Common myeloid progenitor, CD34-positive (primary cell): ENCODE measurements around the gene LAIR1.
"Not testable (repeated sequence)": the region's sequence is repeated elsewhere in the genome, so short reads cannot be mapped to it uniquely, and the experiment has no call there.

Source experiments
- CTCF ChIA-PET: fragments of 350-600 bp; sonication (Branson Sonifier 250); formaldehyde crosslinking; loops from one replicate; lab custom pipeline; 2021; ENCODE audit warnings: antibody characterized with exemption; lab: Charles Lee
- POLR2A ChIA-PET: fragments of 350-600 bp; sonication (Branson Sonifier 250); formaldehyde crosslinking; loops from one replicate; lab custom pipeline; 2021; ENCODE audit warnings: antibody characterized with exemption; lab: Charles Lee
- DNase-seq, 3 donors: peaks; one replicate each; pipeline versions ENCODE4 v3.0.0 to v3.0.0-alpha.2; 2013
- H3K27ac ChIP-seq, 2 experiments: 1 replicate in 1 of 2; 2 replicates in 1 of 2; pipeline ENCODE4 v1.7.0; 2013; ENCODE audit warnings: inconsistent platforms in 2 of 2, low read length in 2 of 2, mild to moderate bottlenecking in 2 of 2, low read depth in 1 of 2, moderate library complexity in 1 of 2; ENCODE audit not compliant: severe bottlenecking in 2 of 2, insufficient read depth in 1 of 2, poor library complexity in 1 of 2
- H3K27me3 ChIP-seq, 5 experiments: replicated peaks in 2 of 5; 1 replicate in 3 of 5; 2 replicates in 2 of 5; pipeline versions ENCODE4 v1.6.1 to v1.7.0; 2013; ENCODE audit warnings: low read length in 4 of 5, mild to moderate bottlenecking in 2 of 5, moderate library complexity in 2 of 5, inconsistent platforms in 1 of 5; ENCODE audit not compliant: insufficient read depth in 5 of 5, control insufficient read depth in 4 of 5
- H3K36me3 ChIP-seq, 4 experiments: 1 replicate in 2 of 4; 2 replicates in 2 of 4; pipeline versions ENCODE4 v1.6.1 to v1.7.0; 2013; ENCODE audit warnings: low read length in 3 of 4, control low read depth in 1 of 4, mild to moderate bottlenecking in 1 of 4; ENCODE audit not compliant: control insufficient read depth in 4 of 4, insufficient read depth in 4 of 4
- H3K4me1 ChIP-seq, 4 experiments: 1 replicate in 3 of 4; 2 replicates in 1 of 4; pipeline versions ENCODE4 v1.6.1 to v1.7.1; 2013; ENCODE audit warnings: low read length in 3 of 4, mild to moderate bottlenecking in 3 of 4, control low read depth in 1 of 4, inconsistent platforms in 1 of 4, moderate library complexity in 1 of 4; ENCODE audit not compliant: control insufficient read depth in 4 of 4, insufficient read depth in 4 of 4; ENCODE audit errors: control extremely low read depth in 1 of 4
- H3K4me3 ChIP-seq, 7 experiments: 1 replicate in 4 of 7; 2 replicates in 3 of 7; pipeline versions ENCODE4 v1.5.1 to v1.7.0; 2013; ENCODE audit warnings: mild to moderate bottlenecking in 7 of 7, low read length in 6 of 7, moderate library complexity in 6 of 7, inconsistent platforms in 2 of 7, low read depth in 2 of 7, control low read depth in 1 of 7; ENCODE audit not compliant: insufficient read depth in 4 of 7, control insufficient read depth in 1 of 7; ENCODE audit errors: extremely low read depth in 1 of 7
- H3K9me3 ChIP-seq, 5 experiments: 1 replicate in 4 of 5; 2 replicates in 1 of 5; pipeline versions ENCODE4 v1.6.1 to v1.7.1; 2013; ENCODE audit warnings: low read length in 4 of 5, mild to moderate bottlenecking in 2 of 5, inconsistent platforms in 1 of 5, low read depth in 1 of 5, moderate library complexity in 1 of 5; ENCODE audit not compliant: control insufficient read depth in 4 of 5, insufficient read depth in 2 of 5; ENCODE audit errors: control extremely low read depth in 1 of 5
- WGBS: methylation state at CpG from one replicate; pipeline ENCODE4 v1.1.5; 2013; ENCODE audit not compliant: insufficient coverage; 5-methylcytosine and 5-hydroxymethylcytosine counted together

Gene LAIR1

DNA sequence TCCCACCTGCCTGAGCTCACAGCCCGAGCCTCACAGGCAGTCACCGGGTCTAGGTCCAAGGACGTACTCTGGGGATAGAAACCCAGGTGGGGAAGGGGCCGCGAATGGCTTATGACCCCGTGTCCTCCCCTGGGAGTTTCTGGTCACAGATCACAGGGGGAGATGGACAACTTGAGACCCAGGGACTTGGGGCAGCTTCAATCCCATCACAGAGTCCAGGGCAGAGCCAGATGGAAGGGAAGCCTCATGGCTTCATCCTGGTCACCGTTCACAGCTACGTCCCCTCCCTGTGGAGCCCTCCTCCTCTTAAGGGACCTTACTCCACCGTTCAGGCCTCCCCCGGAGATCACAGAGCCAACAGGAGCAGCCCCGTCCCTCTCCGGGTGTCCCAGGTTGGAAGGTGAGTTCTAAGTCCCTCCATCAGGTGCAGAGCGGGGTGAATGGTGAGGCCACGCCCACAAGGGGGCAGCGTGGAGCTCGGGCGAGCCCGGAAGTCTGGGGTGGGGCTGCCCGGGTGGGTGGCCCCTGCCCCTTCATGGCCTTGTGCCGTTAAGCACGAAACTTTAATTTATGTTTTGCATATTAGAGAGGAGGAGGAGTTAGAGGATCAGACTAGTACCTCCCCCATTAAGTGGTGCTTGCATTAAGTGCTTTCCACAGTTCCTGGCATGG lies 5.4 kb downstream of the LAIR1 start:
- H3K4me1 ChIP-seq: peaks cover 14 to 53% (median 40%) of the 10 kb centered on the region in 4 experiments
- H3K36me3 ChIP-seq: peaks cover 12 to 48% (median 32%) of the 10 kb centered on the region in 4 experiments
- H3K4me3 ChIP-seq, H3K9me3 ChIP-seq, POLR2A ChIA-PET, DNase-seq, CTCF ChIA-PET, H3K27me3 ChIP-seq, H3K27ac ChIP-seq: not testable (repeated sequence)
- 86% methylated on average over 1 of the region's 21 CpGs for WGBS

- CTCF ChIA-PET: interaction anchor here (0.6 to 6.5 kb wide), 6 partner anchors 11 to 60 kb away, joined by 3 to 95 read pairs (median 4); no protein-coding TSS in a partner anchor
- DNase-seq: no peak
- Histone ChIP-seq H3K27me3 (no peaks in the 10 kb centered on the region), H3K36me3 (peaks cover 18 to 48% (median 36%) of the 10 kb centered on the region in 4 experiments), H3K4me1 (peaks cover 8 to 44% (median 29%) of the 10 kb centered on the region in 4 experiments), H3K4me3 (no peak overlapping the region), H3K9me3 (no peaks in the 10 kb centered on the region), H3K27ac (no peak overlapping the region)
- POLR2A ChIA-PET: no interaction called here
- 88% methylated on average over 12 of the region's 16 CpGs for WGBS
Observed at GRCh38 chr19:54357381-54357780, 7.3 kb downstream of the LAIR1 start.

- DNase-seq: no peak
- peaks cover 18 to 48% (median 36%) of the 10 kb centered on the region in 4 experiments for H3K36me3 ChIP-seq
- no peak overlapping the region for H3K4me3 ChIP-seq
- CTCF ChIA-PET: interaction anchor here (0.6 to 6.5 kb wide), 6 partner anchors 11 to 59 kb away, joined by 3 to 95 read pairs (median 4); no protein-coding TSS in a partner anchor
- 98% methylated on average over 4 of the region's 12 CpGs for WGBS
- H3K9me3 ChIP-seq: no peaks in the 10 kb centered on the region
- H3K27ac ChIP-seq: no peak overlapping the region
- POLR2A ChIA-PET: no interaction called here
- H3K4me1 ChIP-seq: peaks cover 3 to 48% (median 33%) of the 10 kb centered on the region in 4 experiments
- no peaks in the 10 kb centered on the region for H3K27me3 ChIP-seq
Observed at GRCh38 chr19:54356444-54357056, 8.2 kb downstream of the LAIR1 start.

DNA sequence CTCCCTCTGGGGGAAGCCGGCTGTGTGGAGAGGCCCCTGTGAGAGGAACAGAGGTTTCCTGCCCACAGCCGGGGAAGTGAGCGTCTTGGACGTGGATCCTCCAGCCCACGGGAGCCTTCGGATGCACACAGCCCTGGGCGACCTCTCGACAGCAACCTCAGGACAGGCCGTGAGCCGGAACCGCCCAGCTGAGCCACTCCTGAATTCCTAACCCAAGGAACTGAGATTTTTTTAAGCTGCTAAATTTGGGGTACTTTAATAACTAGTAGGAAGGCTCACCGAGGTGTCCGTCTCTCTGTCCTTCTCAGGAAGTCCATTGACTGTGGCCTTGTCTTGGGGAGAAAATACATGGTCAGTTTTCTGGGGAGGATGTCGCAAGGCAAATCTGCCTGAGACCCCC lies 9.1 kb downstream of the LAIR1 start:
- Histone ChIP-seq H3K9me3 (no peaks in the 10 kb centered on the region), H3K36me3 (peaks cover 18 to 44% (median 30%) of the 10 kb centered on the region in 4 experiments), H3K4me1 (peaks cover 7 to 47% (median 28%) of the 10 kb centered on the region in 4 experiments), H3K4me3 (no peak overlapping the region), H3K27ac (peak overlapping the region in 1 of 2 experiments; percentile 43), H3K27me3 (no peaks in the 10 kb centered on the region)
- ChIA-PET CTCF (interaction anchor here (1.3 to 6.5 kb wide), 7 partner anchors 9 to 54 kb away, joined by 3 to 95 read pairs (median 9); partner anchors contain the start of gene LAIR1), POLR2A (interaction anchor here (1.0 kb wide), 1 partner anchor 19 kb away, joined by 3 read pairs; no protein-coding TSS in a partner anchor)
- DNase-seq: no peak
- 43% methylated on average over 8 of the region's 14 CpGs for WGBS

DNA sequence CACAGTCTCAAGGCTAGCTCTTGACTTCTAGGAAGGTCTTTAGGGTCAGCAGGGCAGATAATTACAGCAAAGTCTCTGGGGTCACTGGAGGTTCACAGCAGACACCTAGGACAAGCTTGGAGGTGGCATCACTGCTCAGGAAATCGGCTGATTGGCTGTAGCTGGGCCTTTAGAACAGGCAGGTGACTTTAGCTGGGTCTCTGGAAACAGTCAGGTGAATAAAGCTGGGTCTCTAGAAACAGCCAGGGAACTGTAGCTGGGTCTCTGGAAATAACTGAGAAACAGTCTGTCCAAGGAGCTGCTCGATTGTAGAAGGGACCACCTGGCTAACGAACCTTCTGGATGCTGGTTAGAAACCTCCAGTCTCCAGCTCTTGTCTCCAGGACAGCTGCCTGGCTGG lies 10.0 kb downstream of the LAIR1 start:
- H3K9me3 ChIP-seq: no peaks in the 10 kb centered on the region
- H3K36me3 ChIP-seq: peaks cover 18 to 40% (median 28%) of the 10 kb centered on the region in 4 experiments
- H3K27ac ChIP-seq: no peak overlapping the region
- WGBS: 86% methylated on average over 3 of the region's 3 CpGs
- no peak for DNase-seq
- ChIA-PET CTCF (interaction anchor here (0.8 to 6.5 kb wide), 10 partner anchors 10 to 53 kb away, joined by 3 to 95 read pairs (median 6); partner anchors contain the start of gene LAIR1), POLR2A (no interaction called here)
- H3K4me3 ChIP-seq: no peak overlapping the region
- peaks cover 7 to 41% (median 23%) of the 10 kb centered on the region in 4 experiments for H3K4me1 ChIP-seq
- no peaks in the 10 kb centered on the region for H3K27me3 ChIP-seq

DNA sequence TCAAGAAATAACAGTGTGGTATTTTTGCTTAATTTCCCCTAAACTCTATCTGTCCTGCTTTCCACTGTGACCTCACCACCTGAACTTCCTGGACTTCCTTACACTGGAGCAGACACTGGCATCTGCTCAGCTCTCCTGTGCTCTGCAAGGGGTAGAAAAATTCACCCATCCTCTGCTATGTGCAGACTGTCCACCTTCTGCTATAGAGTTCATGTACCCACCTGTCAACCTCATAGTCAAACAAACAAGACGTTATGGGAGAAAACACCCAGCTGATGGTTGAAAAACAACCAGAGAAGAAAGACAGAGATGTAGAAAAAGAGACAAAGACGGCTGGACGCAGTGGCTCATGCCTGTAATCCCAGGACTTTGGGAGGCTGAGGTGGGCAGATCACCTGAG lies 12.2 kb downstream of the LAIR1 start:
- 93% methylated on average over 2 of the region's 3 CpGs for WGBS
- Histone ChIP-seq H3K27me3 (no peaks in the 10 kb centered on the region), H3K9me3 (no peaks in the 10 kb centered on the region), H3K36me3 (peaks cover 18 to 37% (median 28%) of the 10 kb centered on the region in 4 experiments), H3K4me3 (no peak overlapping the region), H3K27ac (peak overlapping the region in 1 of 2 experiments; percentile 22), H3K4me1 (peaks cover 9 to 43% (median 23%) of the 10 kb centered on the region in 4 experiments)
- no peak for DNase-seq
- CTCF ChIA-PET: interaction anchor here (0.9 to 6.5 kb wide), 6 partner anchors 12 to 63 kb away, joined by 3 to 95 read pairs (median 3); partner anchors contain the start of gene TTYH1
- POLR2A ChIA-PET: no interaction called here
